NCI-H2107 treated with DMSO at 0.1 percent for 48 hours (cell line): ENCODE results near the gene BOK.

Experiments
- DNase-seq: peaks from one replicate; lab custom pipeline; 2025; ENCODE audit not compliant: unreplicated experiment; lab: John Stamatoyannopoulos, UW

Gene BOK

DNA sequence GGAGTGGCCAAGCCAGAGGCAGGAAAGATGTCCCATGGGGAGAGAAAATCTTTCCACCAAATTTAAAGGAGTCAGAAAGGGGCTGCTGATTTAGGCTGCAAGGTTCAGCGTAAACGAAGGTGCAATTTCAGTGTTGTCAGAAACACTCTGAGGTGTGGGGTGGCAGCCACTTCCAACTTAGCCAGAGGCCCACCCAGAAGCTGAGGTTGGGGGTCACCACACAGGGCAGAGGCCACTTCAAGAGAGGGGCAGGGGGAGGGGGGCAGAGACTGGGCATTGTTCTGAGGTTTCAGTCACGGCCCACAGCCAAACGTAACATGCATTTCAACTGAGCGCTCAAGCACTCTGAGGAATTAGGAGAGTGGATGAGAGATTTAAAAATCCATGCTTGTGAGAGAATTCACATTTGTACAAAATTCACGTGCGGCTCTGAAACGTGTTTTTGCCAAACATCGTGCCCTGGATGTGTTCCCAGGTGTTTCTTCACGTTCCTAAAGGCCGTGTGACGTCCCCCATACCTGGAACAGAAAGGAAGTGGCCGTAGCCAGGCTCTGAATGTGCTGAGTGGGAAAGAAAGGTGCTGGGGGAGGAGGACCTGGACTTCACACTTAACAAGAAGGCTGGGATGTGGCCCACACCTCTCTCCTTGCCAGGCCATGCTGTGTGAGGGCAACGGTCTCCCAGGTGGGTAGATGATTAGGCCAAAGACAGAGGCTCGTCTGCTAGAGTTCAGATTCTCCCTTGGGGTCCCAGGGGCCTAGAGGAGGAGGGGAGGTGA is 19.5 kb upstream of the BOK start:
- DNase-seq: no peak

DNA sequence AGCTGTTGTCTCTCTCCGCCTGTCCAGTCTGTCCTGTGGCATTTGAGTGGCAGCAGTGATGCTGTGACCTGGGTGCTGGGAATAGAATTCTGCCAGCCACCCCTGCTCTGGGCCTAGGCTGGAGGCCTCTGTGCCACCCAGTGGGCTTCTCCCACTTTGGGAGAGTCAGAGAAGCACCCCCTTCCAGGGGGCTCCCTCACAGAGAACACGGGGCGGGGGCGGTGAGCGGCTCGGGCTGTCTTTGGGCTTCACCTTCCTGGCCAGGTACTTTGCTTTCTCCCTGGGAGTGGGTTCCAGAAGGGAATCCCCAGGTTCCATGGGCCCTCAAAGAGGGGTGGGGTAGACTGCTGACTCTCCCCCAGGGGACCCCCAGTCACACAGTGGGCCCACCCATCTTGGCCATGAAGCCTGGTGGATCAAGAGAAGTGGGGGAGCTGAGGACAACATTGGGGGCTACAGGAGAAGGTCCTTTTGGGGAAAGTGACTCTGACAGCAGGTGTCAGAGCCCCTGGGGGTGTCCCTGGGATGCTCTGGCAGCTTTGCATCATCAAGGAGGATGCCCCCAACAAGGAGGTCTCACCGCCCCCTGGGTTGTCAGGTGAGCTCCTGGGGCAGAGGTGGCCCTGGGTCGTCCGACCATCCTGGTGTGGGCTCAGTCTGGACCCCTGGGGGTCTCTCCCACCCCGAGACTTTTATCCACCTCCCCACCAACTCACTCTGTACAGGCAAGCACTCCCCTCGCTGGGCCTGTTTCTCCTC is 18.8 kb upstream of the BOK start:
- no peak for DNase-seq

DNA sequence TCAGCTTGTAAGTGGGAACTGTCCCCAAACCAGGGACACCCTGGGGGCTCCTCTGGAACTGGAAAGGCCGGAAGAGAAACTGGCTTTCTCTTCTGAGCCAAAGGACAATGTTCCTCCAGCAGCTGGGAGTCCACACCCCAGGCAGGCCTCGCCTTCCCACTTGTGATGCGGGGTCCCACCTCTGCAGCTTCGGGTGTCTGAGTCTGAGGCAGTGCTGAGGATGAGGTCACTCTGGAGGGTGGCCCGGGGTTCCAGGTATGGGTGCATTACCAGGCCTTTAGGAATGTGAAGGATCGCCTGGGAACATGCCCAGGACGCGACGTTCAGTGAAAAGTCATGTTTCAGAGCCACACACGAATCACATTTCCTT is 18.2 kb upstream of the BOK start:
- no peak for DNase-seq

DNA sequence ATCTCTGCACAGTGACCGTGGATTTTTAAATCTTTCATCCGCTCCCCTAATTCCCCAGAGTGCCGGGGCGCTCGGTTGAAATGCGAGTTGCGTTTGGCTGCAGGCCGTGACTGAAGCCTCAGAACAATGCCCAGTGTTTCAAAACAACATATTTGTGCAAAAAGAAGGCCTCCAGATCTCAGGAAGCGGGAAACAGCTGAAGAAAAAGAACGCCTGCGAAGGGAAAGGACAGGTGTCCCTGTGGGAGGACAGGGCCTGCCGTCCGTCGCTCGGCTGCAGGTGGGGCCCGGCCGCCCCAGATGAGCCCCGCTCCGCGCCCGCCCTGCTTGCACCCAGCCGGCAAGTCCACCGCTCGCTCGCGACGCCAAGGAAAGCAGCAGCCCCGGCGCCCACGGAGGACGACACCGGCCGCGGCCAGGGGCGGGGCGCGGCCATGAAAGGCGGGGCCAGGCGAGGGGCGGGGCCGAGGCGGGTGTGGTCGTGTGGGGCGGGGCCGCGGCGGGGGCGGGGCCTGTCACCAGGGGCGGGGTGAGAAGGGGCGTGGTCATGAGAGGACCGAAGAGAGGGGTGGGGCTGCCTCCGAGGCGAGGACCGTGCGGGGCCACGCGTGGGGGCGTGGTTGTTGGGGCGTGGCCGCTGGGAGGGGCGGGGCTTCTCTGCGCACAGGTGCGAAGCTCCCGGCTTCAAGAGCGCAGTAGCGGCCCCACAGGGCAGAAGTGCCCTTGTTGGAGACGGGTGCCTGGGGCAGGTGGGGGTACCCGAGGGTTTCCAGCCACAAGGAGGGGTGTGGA is 17.6 kb upstream of the BOK start:
- DNase-seq: no peak

DNA sequence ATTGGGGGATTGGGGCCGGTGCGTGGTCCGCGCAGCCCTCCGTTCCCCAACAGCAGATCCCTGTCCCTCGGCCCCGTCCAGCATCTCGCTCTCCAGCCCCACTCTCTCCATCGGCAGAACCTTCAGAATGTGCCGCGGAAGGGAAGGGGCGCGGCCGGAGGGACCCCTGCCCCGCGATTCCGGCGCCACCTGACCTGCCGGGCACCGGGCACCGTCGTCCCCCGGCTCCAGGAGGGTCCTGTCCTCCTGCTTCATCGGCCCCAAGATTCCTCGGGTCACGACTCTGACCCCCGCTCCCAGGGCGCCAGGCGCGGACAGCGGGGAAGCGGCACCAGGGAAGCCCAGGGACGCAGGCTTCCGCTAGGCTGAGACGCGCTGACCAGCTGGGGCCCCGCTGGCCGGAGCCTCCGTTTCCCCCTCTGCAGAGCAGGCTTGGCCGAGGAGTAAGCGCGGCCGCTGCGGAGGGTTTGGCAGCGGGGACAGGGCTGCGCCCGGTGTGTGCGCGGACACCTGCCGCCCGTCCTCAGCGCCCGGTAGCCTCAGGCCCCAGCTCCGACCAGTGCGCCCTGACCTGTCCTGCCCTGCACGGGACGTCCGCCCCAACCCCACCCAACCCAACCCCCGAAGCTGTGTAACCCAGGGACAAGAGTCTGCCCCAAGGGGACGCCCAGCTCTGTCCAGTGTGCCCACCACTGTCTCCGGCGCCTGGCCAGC is 16.8 kb upstream of the BOK start:
- no peak for DNase-seq

DNA sequence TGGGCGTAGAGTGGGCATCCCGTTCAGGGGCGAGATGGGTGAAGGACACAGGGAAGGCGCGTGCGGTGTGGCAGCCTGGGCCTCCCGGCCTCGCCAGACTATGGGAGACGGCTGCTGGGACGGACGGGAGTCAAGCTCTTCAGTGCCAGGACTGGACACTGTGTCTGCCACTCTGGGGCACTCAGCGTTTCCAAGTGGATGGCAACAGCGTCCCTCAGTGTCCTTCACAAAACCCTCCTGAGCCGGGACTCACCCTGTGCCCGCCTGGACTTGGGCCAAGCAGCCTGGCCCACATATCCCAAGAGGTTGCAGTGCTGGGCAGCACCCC is 16.3 kb upstream of the BOK start:
- no peak for DNase-seq

DNA sequence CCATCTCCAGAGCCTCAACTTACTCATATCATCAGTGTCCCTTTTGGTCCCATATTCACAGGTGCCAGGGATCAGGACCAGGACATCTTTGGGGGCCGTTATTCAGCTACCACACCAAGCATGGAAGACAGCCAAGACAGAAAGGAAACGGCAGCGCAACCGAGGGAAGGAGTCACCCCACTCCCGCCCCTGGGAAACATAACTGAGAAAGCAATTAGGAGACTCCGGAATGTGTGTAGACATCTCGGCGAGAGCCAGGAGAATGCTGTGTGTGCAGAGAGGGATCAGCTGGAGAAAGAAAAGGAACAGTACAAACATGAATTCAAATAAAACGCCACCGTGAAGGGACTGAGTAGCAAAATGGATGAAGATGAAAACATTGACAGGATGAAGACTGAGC is 13.4 kb upstream of the BOK start:
- DNase-seq: no peak

DNA sequence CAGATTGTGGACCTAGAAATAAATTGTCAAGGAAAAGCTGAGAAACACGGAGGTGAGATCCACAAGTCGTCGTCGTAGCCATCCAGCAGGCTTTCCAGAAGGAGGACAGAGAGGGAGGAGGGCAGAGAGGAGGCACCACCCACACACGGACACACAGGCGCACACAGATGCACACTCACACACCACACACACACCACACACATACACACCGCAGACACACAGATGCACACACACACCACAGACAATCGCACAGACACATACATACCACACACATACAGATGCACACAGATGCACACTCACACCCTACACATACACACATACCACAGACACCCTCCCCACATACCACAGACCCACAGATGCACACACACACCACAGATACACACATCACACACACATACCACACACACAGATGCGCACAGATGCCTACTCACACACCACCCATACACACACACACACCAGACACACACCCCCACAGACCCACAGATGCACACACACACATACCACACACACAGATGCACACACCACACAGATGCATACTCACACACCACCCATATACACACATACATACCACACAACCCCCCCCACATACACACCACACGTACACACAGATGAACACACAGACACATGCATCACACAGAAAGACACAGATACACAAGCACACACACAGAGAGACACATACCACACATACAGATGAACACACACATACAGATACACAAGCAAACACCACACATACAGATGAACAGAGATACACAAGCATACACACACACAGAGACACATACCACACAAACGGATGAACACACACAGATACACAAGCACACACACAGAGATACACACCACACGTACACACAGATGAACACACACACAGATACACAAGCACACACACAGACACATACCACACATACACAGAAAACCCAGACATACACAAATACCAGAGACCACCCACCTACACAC is 12.7 kb upstream of the BOK start:
- no peak for DNase-seq

DNA sequence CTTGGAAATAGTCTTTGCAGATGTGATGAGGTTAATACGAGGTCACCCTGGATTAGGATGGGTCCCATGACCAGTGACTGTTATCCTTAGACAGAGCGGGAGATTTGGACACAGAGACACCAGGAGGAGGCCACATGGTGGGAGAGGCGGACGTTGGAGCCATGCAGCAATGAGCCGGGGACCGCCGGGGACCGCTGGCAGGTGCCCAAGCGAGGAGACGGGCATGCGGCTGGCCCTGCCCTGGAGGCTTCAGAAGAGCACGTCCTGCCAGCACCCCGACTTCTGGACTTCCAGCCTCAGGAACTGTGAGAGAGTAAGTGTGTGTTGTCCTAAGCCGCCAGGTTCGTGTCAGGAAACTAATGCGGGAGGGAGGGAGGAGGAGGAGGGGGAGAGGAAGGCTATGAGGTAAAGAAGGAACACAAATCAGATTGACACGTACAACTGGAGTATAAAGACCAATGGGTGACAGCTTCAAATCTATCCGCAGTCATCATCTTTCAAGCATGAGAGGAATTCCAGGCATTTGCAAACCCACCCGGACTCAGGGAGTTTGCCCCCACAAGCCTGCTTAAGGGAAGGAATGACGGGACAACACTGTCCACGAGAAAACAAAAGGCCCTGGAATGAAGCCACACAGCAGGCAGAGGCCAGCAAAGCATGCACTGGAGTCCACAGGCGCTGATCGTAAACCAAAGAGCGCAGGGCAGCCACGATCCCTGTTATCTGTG is 11.6 kb upstream of the BOK start:
- DNase-seq: no peak

DNA sequence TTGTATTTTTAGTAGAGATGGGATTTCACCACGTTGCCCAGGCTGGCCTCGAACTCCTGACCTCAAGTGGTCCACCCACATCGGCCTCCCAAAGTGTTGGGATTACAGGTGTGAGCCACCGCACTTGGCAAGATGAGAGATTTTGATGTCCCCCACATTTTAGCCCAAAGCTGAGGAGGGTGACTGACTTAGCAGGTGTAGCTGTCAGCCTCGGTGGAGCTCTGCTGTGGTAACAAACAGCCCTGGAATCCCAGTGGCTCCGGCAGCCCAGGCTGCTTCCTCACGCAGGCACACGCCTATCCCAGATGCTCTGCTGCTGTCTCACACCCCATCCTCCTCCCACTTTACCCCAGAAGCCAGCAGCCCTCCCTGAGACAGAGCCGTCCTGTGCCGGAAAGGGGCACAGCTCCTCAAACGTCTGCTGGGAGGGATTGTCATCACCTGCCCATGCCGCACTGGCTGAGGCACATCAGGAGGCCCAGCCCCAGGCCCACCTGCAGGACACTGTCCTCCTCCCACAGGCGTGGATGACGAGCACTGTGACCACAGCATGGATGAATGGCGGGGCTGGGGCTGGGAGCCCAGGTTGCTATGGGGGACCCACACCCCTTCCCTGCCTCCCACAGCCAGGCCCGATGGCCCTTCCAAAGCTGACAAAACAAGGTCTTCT is 10.6 kb upstream of the BOK start:
- no peak for DNase-seq

DNA sequence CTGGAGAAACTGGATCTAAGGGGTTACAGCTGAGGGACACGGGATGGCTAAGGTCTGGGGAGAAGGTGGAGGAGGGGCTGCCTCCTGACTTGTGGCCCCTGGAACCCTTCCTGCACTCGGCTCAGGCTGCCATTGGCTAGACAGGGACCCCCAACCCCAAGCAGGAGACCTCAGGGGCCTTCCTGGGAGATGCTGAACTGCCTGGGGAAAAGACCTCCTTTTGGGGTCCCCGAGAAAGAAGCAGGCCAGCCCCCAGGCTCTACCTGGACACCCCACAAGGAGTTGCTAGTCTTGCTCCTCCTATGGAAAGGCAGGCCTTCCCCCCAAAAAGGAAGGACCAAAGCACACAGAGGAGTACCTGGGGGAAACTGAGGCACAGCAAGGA is 10.1 kb upstream of the BOK start:
- DNase-seq: no peak

DNA sequence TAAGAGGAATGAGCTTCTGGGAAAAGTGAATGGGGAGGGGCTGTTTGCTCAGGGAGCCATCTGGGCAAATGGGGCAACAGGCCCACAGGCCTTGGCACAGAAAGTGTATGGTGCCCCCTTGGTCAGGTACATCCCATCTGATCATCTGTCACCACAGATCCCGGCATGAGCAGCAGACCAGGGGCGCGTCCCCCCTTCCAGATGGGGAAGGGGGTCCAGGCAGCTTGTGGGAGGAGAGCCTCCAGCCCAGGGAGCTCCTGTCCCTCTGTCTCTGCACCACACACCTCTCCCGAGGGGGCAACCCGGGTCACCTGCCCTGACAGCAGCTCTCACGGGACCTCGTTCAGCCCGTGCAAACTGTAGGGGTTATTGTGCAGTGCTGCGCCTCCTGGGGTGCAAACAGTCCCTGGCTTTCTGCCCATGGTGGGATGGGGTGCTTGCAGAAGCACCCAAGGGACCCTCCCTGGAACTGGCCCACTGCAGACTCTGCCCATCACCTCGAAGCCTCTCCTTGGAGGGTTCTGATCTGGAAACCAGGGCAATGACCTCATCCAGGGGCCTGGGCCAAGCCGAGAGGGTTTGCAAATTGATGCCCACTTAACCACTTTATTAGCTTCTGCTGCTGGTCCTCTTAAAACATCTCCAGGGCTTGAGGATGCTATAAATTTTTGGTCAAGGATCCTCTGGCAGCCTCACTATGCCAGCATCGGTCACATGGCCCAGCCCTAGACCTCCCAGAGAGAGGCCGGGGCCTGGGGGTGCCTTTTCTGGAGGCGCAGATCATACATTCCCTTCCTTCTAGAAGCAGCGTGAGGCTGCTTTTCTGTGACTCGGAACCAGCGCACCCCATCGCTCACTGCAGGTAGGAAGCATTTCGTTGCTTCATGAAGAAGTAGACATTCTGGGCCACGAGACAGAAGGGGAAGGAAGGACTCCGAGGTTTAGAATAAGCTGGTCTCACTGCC is 7.6 kb upstream of the BOK start:
- no peak for DNase-seq

DNA sequence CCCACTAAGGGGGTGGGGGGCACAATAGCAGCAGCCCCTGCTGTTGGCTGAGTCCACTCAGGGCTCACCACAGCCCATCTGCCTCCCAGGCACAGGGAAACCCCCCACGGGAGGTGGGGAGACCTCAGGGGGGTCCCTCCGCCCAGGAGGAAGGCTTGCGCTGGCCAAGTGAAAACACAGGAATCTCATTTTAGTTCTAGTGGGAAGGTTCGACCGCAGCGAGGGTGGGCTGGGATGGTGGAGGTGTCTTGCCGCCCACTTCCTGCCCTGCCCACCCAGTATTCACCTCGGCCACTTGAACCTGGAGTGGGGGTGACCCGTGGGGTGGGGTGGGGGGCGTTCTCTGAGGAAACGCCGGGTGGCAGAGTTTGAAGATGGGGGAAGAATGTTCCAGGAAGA is 6.9 kb upstream of the BOK start:
- DNase-seq: no peak

DNA sequence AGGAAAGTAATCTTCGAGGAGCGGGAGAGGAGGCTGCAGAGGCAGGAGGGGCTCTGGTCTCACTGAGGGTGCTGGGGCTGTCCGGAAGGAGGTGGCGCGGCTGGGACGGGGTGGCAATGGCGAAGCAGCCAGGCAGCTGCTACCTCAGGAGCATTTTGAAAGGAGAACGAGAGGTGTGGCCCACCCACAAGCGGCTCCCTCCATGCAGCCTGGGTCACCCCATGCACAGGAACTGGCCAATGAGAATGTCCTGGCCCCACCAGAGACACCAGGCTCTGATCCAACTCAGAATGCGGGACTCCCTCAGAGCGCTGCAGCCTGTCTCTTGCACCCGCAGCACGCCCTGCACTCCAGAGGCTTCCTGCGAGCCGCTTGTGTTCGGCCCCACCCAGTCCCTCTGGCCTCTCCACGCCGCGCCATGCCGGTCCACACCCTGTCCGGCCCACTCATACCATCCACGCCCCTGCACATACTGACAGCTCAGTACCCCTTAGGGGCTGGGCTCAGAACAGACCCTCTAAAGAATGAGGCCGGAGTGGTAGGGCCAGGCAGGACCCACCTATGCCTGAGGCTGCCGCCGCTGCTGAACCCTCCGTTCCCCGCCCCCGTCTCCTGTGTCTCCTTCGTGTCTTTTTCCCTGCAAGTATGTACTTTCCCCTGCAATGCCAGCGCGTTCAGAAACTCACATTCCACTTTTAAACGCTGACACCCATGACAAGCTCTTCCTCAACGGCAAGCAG is 6.4 kb upstream of the BOK start:
- DNase-seq: no peak

DNA sequence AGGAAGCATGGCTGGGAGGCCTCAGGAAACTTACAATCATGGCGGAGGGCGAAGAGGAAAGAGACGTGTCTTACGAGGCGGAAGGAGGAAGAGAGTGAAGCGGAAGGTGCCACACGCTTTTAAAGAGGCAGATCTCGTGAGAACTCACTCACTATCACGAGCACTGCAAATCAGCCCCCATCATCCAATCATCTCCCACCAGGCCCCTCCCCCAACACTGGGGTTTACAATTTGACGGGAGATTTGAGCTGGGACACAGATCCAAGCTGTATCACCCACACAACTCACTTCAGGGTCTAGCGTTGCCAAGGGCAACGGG is 5.1 kb upstream of the BOK start:
- no peak for DNase-seq

DNA sequence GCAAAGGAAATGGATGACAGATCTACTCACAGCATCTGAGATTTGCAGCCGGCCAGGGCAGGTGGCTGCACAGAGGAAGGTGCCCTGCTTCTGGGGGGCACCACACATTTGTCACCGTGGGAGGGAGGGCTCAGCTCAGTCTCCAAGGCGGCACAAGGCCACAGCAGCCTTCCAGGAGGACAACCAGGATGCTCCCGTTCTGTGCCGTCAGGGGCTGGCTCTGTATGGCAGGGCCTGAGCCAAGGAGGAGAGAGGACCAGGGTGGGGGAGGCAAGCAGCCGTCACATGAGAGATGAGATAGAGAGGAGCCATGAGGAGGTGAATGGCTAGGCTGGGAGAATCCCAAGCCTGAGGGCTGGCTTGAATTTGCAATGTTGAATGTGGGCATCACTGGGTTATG is 4.6 kb upstream of the BOK start:
- no peak for DNase-seq

DNA sequence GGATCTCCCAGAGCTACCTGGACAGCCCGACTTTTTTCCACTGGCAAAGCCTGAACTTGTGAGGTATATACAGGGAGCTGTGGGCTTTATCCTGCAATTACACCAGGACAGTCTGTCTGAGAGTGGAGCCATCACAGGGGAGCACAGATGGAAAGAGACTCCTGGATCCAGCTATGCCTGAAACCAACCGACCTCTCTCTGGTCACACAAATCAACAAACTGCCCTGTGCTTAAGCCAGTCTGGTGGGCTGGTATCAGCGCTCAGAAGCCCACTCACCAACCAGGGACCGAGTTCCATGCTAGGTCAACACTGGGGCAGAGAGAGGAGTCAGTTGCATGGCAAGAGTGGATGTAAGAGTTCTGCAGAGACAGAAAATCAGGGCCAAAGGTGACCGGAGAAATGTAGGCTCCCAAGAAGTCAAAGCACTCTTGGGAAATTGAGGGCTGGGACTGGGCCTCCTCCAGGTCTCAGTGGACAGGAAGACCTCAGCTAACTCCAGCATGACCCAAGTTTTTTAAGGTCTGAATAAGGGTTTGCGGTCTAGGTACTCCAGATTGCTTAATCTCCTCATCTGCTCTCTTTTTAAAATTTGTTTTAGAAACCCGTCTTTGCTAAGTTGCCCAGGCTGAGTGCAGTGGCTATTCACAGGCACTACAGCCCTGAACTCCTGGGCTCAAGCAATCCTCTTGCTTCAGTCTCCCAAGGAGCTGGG is 3.8 kb upstream of the BOK start:
- DNase-seq: no peak
